Activated naive CD4-positive, alpha-beta T cell treated with anti-CD3 and anti-CD28 coated beads, Interleukin-2, amount 50 U/mL, for 24 hours (primary cell): ENCODE data around the gene MKNK1.

Experiments used
- H3K27ac Mint-ChIP-seq: one replicate; pipeline ENCODE4 v1.8.0; 2021; ENCODE audit warnings: mild to moderate bottlenecking, mixed read lengths
- H3K27me3 Mint-ChIP-seq: one replicate; pipeline ENCODE4 v1.8.0; 2021; ENCODE audit warnings: mixed read lengths
- H3K36me3 Mint-ChIP-seq: one replicate; pipeline ENCODE4 v1.8.0; 2021; ENCODE audit warnings: mixed read lengths
- H3K4me1 Mint-ChIP-seq: one replicate; pipeline ENCODE4 v1.8.0; 2021; ENCODE audit warnings: mixed read lengths
- H3K4me3 Mint-ChIP-seq: one replicate; pipeline ENCODE4 v1.8.0; 2021; ENCODE audit warnings: mild to moderate bottlenecking, mixed read lengths
- H3K9me3 Mint-ChIP-seq: one replicate; pipeline ENCODE4 v1.8.0; 2021; ENCODE audit warnings: mixed read lengths

MKNK1 gene

DNA sequence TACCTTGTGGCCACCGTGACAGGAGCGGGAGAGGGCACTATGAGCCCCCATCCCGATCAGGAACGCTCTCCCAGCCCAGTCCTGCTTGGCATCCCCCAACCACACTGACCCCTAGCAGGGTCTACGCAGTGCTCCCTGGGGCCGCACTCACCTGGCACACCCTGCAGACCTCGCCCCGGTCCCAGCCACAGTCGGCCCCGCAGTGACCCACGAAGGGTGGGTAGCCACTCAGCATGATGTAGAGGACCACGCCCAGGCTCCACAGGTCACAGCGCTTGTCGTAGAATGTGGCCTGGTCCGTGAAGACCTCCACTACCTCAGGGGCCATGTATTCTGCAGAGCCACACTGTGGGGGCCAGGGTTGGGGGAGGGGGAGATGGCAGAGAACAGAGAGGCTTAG, 41.6 kb downstream of the MKNK1 start:
- Mint-ChIP-seq H3K27me3 (no peaks in the 10 kb centered on the region), H3K4me1 (no peaks in the 10 kb centered on the region), H3K27ac (no peak overlapping the region), H3K4me3 (no peak overlapping the region), H3K36me3 (peaks cover 12% of the 10 kb centered on the region), H3K9me3 (no peaks in the 10 kb centered on the region)

DNA sequence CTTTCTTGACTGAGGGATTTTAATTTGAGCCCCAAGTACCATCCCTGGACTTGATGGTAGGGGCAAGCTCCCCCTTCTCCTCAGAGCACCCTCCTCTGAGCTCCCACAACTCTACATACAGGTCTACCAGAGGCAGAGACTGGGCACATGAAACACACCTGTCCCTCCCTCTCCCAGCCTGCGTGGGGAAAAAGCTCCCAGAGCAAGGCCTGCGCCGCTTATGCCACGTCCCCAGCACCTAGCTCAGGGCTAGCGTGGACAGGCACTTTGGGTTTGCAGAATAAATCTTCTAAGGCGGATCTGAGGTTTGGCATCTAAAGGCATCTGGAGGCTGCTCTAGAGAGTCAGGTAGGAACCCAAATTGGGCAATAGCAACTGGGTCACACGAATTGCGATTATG, 45.1 kb downstream of the MKNK1 start:
- Mint-ChIP-seq H3K4me3 (no peak overlapping the region), H3K4me1 (no peaks in the 10 kb centered on the region), H3K9me3 (no peaks in the 10 kb centered on the region), H3K27ac (no peak overlapping the region), H3K27me3 (no peaks in the 10 kb centered on the region), H3K36me3 (peaks cover 2% of the 10 kb centered on the region)

- no peaks in the 10 kb centered on the region for H3K27me3 Mint-ChIP-seq
- H3K9me3 Mint-ChIP-seq, result no peaks in the 10 kb centered on the region
- no peaks in the 10 kb centered on the region for H3K4me1 Mint-ChIP-seq
- no peak overlapping the region for H3K4me3 Mint-ChIP-seq
- no peak overlapping the region for H3K27ac Mint-ChIP-seq
- H3K36me3 Mint-ChIP-seq, result peaks cover 2% of the 10 kb centered on the region
Measured at GRCh38 chr1:46558141-46558963, 45.7 kb downstream of the MKNK1 start.

DNA sequence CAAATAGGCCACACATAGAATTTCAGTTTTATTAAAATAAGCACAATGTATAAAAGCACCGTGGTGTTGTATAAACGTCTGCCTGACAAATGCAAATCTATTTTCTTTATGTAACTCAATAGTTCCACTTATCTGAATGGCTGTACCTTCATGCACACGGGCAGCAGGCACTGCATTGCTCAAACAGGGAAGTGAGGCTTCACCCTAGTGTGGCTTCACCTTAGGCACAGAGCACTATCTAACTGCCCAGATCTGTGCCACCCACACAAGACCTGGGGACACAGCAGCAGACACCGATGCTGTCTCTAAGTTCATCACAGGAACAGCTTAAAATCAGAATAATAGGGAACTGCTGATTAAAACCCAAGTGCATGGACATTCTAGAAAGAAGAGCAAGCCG, 46.7 kb downstream of the MKNK1 start:
- Mint-ChIP-seq H3K27ac (no peak overlapping the region), H3K4me1 (no peaks in the 10 kb centered on the region), H3K27me3 (no peaks in the 10 kb centered on the region), H3K4me3 (no peak overlapping the region), H3K36me3 (peaks cover under 1% of the 10 kb centered on the region), H3K9me3 (no peaks in the 10 kb centered on the region)

- Mint-ChIP-seq H3K27ac (no peak overlapping the region), H3K4me3 (no peak overlapping the region), H3K4me1 (no peaks in the 10 kb centered on the region), H3K9me3 (no peaks in the 10 kb centered on the region), H3K27me3 (no peaks in the 10 kb centered on the region), H3K36me3 (no peaks in the 10 kb centered on the region)
Measured at GRCh38 chr1:46556822-46557221, 47.2 kb downstream of the MKNK1 start.

GRCh38 chr1:46555826-46556619, 48.0 kb downstream of the MKNK1 start:
- no peaks in the 10 kb centered on the region for H3K4me1 Mint-ChIP-seq
- H3K27ac Mint-ChIP-seq, result no peak overlapping the region
- H3K27me3 Mint-ChIP-seq, result no peaks in the 10 kb centered on the region
- no peaks in the 10 kb centered on the region for H3K36me3 Mint-ChIP-seq
- H3K4me3 Mint-ChIP-seq, result no peak overlapping the region
- no peaks in the 10 kb centered on the region for H3K9me3 Mint-ChIP-seq

DNA sequence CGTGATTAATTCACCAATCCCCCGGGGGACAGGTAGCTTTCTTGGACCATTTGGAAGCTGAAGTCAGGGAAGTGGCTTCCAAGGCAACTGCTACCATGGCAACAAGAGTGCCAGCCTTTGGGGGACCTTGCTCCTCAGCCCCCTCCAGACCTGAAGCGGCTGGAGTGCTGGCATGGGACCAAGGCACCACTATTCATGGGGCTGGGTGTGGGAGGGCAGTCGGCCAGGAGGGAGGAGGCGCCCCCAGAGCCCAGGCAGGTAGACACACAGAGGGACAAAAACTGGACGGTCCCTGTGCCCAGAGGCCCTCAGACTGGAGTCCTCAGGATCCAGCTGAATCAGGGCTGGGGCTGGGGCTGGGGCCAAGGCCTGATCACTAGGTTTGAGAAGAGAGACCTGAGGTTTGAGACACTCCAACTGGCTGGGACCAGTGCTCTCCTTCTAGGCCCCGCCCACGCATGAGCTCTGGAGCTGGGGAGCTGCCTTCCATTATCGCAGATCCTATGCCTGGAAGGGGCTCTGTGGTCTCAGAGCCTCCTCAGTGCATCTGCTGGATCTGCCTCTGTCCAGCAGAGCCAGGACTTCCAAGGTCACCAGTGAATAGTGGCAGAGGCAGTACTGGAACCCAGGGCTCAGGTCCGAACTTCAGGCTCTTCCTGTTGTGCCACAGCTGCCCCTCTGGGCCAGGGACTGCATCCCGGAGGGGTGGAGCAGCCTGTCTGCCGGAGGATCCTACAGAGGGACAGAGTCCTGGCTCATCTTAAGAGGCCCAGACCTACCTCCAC, 49.3 kb downstream of the MKNK1 start:
- H3K4me3 Mint-ChIP-seq, result no peak overlapping the region
- no peaks in the 10 kb centered on the region for H3K36me3 Mint-ChIP-seq
- H3K27me3 Mint-ChIP-seq, result no peaks in the 10 kb centered on the region
- peaks cover 2% of the 10 kb centered on the region for H3K4me1 Mint-ChIP-seq
- H3K27ac Mint-ChIP-seq, result no peak overlapping the region
- H3K9me3 Mint-ChIP-seq, result no peaks in the 10 kb centered on the region

DNA sequence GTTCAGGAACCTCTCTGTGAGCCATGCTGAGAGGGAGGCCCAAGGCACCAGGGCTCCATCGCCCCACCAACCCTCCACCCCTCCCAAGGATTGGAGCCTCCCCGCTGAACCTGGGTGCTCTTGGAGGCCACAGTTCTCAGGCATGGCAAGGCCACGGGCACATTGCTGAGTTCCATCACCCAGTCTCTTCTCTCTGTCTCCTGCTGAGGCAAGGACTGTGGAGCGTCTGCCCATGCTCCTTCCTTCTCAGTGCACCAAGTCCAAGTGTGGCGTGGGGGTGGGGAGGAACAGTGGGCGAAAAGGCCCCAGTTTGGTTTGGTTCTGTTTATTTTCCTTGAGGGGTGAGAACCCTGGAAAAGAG, 49.9 kb downstream of the MKNK1 start:
- H3K36me3 Mint-ChIP-seq, result no peaks in the 10 kb centered on the region
- no peak overlapping the region for H3K4me3 Mint-ChIP-seq
- H3K9me3 Mint-ChIP-seq, result no peaks in the 10 kb centered on the region
- H3K4me1 Mint-ChIP-seq, result peaks cover 8% of the 10 kb centered on the region
- H3K27me3 Mint-ChIP-seq, result no peaks in the 10 kb centered on the region
- H3K27ac Mint-ChIP-seq, result no peak overlapping the region

DNA sequence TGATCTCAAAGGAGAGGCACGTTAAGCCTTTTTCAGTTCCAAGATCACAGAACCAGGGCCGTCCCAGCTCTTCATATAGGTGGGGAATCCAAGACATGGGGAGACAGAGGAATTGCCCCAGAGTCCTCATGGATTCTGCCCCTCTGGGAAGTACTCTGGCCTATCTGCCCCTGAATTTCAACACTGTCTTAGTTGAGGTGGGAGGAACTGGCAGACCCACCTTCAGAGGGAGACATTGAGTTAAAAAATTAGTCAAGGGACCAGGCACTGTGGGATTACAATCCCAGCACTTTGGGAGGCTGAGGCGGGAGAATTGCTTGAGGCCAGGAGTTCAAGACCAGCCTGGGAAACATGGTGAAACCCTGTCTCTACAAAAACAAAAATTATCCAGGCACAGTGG, 50.6 kb downstream of the MKNK1 start:
- Mint-ChIP-seq H3K4me1 (peaks cover 9% of the 10 kb centered on the region), H3K36me3 (no peaks in the 10 kb centered on the region), H3K27ac (no peak overlapping the region), H3K4me3 (no peak overlapping the region), H3K9me3 (no peaks in the 10 kb centered on the region), H3K27me3 (no peaks in the 10 kb centered on the region)

DNA sequence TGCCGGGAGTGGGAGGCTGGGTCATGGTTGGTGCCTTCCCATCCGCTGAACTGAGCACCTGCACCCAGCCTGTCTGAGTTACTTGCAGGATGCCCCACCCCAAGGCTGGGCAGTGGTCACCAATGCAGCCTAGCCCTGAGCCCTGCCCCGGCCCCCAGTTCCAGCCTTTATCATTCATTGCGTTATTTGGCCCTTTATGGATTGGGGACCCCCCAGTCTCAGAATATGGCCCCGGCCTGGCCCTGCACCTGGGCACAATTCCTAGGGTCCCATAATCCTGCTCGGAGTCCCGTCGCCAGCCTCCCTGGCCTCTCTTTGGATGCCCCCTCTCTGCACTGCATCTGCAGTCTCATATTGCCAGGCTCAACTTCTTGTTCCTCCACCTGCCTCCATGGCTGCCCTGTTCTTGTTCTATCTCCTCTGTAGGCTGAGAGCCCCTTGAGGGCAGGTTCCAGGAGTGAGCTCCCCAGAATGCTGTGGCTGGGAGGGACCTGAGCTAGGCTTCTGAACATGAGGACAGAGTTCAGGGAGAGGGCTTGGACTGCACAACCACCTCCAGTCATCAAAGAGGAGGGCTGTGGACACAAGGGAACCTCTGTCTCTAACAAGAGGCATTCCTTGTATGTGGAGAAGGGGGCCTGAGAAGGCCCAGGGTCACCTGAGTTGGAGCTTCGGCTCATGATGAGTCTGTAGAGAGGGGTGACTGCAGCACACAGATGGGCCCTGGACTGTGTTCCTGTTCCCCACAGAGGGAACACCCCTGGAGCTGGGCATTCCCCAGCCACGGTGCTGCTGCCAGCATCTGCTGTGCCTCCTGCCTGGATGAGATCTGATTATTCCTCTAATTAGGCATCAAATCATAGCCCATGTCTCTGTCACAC, 51.5 kb downstream of the MKNK1 start:
- Mint-ChIP-seq H3K27me3 (peaks cover 2% of the 10 kb centered on the region), H3K4me1 (peaks cover 9% of the 10 kb centered on the region), H3K9me3 (no peaks in the 10 kb centered on the region), H3K27ac (no peak overlapping the region), H3K36me3 (no peaks in the 10 kb centered on the region), H3K4me3 (no peak overlapping the region)

DNA sequence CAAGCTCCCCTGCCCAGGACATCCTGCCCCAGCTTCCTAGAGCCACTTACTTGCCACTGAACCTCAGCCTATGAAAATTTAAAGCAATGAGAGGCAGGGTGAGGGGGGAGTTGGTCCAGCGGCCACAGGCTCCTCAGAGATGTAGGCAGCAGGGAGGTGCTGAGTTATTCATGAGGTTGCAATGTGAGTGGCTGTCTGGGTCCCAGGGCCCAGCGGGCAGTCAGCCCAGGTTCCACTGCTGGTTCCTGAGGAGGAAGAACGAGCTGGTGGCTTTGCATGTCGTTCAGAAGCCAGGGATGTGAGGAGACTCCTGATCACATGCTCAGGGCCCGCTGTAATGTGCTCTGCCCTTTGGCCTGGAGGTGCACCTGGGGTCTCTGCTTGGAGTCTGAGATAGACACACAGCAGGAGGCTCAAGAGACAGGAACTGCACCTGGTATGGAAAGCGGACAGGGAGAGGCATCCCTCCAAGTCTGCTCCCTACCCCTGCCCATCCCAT, 52.4 kb downstream of the MKNK1 start, which contains the start of gene KNCN:
KNCN (minus strand) TSS at position 51 of the 499 bp plus-strand sequence. CDS start 432 bp downstream, outside the sequence.
- Mint-ChIP-seq H3K4me3 (no peak within 1 kb of the TSS), H3K27me3 (peaks cover 5% of the 10 kb centered on the region), H3K4me1 (peaks cover 9% of the 10 kb centered on the region), H3K9me3 (no peaks in the 10 kb centered on the region), H3K27ac (no peak within 1 kb of the TSS), H3K36me3 (peaks cover under 1% of the 10 kb centered on the region)

- peaks cover 9% of the 10 kb centered on the region for H3K4me1 Mint-ChIP-seq
- no peak overlapping the region for H3K27ac Mint-ChIP-seq
- H3K36me3 Mint-ChIP-seq, result peaks cover 2% of the 10 kb centered on the region
- no peak overlapping the region for H3K4me3 Mint-ChIP-seq
- H3K27me3 Mint-ChIP-seq, result peaks cover 13% of the 10 kb centered on the region
- H3K9me3 Mint-ChIP-seq, result no peaks in the 10 kb centered on the region
Measured at GRCh38 chr1:46550751-46551231, 53.3 kb downstream of the MKNK1 start.

DNA sequence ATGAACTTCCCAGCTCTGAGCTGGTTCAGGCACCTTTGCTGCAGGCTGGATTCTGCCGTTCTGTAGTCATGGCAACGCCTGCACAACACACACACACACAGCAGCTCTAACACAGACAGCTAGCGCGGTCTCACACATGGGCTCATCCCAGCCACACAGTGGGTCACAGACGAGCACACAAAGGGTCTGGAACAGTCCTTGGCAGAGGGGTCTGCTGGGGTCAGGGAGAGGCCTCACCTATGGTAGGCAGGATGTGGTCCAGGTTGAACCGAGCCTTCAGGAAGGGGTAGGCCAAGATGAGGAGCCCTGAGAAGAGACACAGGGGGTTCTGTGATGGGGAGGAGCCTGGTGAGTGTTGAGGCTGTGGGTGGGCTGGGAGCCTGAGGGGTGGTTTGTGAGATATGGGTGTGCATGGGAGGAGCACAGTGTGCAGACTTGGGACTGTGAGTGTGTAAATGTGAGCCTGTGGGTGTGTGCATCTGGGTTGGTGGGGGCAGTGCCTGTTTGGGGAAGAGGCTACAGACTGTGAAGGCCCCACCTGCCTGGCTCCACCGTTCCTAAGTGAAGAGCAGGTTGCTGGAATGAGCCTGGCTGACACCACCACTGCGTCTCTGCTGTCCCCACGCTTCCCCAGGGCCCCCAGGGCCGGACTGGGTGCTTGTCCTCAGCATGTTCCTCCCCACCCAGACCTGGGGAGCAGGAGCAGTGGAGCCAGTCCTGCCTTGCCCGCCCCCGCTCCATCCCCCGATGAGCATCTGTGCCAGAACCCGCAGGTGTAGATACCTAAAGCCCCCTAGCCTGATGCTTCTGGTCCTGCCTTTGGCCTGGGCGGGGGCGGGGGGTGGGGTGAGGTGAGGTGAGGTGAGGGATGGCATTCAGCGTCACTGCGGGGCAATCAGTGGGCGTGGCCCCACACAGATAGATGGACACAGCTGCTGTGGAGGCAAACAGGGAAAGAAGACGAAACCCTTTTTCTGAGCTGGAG, 54.1 kb downstream of the MKNK1 start:
- Mint-ChIP-seq H3K9me3 (no peaks in the 10 kb centered on the region), H3K36me3 (peaks cover 2% of the 10 kb centered on the region), H3K27me3 (peaks cover 20% of the 10 kb centered on the region), H3K27ac (no peak overlapping the region), H3K4me1 (peaks cover 9% of the 10 kb centered on the region), H3K4me3 (no peak overlapping the region)
